ENCODE measurements around the gene MYRFL.

MYRFL gene

DNA sequence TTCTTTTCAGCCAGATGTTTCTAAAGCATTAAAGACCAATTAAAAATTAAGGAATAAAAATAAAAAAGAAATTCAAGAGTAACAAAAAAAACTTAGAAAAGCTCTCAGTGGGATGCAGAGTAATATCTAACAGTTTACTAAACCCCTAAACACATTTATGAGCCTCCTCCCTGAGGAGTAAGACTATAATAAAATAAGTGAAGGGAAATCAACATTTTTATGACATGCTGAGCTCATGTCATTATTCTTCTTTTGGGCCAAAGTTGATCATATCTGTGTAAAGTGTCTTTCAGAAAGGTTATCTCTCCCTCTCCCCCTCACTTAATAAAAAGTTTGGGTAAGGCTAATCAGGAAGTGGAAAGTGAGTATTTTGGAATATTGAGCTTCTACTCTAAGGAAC, 122.1 kb downstream of the MYRFL start:
- no peak for TF ChIP-seq POLR2A (IDR thresholded peaks at IDR 0.05; ENCODE audit: low read depth, low read length)
- no peak for FAIRE-seq
- no peak for DNase-seq (ENCODE audit: insufficient read length, low spot score)

DNA sequence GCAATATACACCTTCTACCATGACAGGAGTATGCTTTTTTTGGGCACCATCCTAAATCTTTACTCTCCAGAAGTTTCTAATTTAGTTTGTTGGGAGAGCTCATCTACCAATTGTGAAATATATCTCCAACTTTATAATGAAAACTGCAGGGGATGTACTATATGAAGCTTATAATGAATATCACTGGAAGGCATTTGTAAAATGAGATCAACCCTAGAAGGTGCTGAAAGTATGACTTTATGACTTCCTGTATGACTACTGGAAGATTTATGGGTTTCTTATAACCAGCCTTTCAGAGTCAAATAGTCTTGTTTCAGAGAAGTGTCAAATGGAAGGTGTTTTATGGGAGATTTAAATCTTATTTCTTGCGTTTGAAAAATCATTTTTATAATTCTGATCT, 122.9 kb downstream of the MYRFL start:
- TF ChIP-seq POLR2A (IDR thresholded peaks at IDR 0.05; ENCODE audit: low read depth, low read length), result no peak
- FAIRE-seq (no peak), DNase-seq (ENCODE audit: insufficient read length, low spot score) (no peak)

DNA sequence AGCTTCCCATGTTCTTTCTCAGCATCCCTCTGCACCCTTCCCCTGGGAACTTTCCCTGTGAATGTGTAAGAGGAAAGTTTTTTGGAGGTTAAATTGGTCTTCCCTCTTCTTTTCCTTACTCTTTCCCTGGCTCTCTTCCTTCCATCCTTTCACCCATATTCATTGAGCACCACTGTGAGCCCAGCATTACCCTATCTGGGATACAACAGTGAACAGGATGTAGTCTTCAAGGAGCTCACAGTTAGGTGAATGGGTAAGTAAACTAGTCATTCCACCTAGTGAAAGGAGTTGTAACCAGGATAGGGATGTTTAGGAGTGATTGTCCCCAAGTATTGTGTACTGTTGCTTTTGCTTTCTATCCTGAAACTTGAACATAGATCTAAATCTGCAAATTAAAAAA, 123.8 kb downstream of the MYRFL start:
- no peak for FAIRE-seq
- no peak for TF ChIP-seq POLR2A (IDR thresholded peaks at IDR 0.05; ENCODE audit: low read depth, low read length)
- no peak for DNase-seq (ENCODE audit: insufficient read length, low spot score)

DNA sequence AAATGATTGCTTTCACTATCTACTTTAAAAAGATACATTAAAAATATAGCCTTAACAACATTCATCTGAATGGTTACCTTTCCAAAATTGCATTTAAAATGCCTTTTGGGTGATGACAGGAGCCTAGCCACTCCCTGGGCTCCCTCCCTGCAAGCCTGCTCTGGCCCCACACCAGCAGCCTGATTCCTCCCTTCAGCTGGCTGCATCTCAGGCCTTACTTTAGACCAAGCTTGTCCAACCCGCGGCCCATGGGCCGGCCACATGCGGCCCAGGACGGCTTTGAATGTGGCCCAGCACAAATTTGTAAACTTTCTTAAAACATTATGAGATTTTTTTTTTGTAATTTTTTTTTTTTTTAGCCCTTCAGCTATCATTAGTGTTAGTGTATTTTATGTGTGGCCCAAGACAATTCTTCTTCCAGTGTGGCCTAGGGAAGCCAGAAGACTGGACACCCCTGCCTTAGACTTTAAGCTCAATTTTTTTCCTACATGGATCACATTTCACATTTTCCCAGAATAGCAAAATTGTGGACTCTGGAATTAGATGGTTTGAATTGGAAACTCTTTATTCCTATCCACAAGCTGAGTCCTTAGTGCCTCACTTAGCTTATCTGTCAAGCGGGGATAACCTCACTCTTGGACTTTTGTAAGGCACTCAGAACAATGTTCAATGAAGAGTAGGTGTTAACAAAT, 124.4 kb downstream of the MYRFL start:
- FAIRE-seq, result no peak
- DNase-seq (ENCODE audit: insufficient read length, low spot score), result no peak
- no peak for TF ChIP-seq POLR2A (IDR thresholded peaks at IDR 0.05; ENCODE audit: low read depth, low read length)

DNA sequence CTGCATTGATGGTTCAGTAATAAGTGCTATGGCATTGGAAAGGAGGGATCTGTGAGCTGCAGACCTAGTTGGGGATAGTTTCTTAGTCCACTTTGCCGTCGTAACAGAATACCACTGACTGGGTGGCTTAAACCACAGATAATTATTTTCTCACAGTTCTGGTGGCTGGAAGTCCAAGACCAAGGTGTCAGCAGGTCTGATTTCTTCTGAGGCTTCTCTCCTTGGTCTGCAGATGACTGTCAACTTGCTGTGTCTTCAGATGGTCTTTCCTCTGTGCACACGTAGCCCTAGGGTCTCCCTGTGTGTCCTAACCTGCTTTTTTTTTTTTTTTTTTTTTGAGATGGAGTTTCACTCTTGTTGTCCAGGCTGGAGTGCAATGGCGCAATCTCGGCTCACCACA, 126.1 kb downstream of the MYRFL start:
- DNase-seq (ENCODE audit: insufficient read length, low spot score) (no peak), FAIRE-seq (no peak)
- TF ChIP-seq POLR2A (IDR thresholded peaks at IDR 0.05; ENCODE audit: low read depth, low read length), result no peak

DNA sequence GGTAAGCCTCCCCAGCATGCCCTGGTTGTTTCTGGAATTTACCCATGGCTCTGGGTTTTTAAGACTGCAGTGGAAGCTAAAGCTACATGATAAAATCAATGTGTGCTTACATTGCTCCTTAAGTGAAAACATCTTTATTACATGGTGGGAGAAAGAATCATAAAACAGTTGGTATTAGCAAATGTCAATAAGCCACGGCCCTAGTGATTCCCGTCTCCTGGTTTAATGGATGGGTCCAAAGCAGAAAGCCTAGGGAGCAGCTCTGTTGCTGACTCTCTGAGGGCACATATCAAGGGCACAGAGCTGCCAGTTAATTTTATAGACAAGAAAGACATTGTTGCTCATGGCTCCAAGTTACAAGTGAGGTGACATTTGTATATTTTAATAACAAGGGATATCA, 127.9 kb downstream of the MYRFL start:
- DNase-seq (ENCODE audit: insufficient read length, low spot score), result no peak
- no peak for FAIRE-seq
- TF ChIP-seq POLR2A (IDR thresholded peaks at IDR 0.05; ENCODE audit: low read depth, low read length), result no peak

DNA sequence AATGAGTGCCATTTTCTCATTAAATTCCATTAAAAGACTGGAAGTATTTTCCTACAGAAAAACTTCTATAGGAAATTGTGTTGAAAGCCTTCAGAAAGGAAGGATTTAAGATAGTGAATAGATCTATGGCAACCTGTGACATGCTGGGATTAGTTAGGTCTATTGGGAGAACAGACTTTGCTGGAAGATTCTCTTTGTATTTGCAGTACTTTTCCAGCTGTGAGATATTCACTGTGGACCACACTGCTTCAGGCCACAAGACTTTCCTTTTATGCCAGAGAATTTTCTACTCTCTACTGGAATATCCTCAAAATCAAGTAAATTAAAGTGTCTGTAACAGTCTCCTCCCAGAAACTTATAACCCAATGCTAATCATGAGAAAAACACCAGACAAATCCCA, 136.2 kb downstream of the MYRFL start:
- no peak for FAIRE-seq
- no peak for DNase-seq (ENCODE audit: insufficient read length, low spot score)
- TF ChIP-seq POLR2A (IDR thresholded peaks at IDR 0.05; ENCODE audit: low read depth, low read length), result no peak

DNA sequence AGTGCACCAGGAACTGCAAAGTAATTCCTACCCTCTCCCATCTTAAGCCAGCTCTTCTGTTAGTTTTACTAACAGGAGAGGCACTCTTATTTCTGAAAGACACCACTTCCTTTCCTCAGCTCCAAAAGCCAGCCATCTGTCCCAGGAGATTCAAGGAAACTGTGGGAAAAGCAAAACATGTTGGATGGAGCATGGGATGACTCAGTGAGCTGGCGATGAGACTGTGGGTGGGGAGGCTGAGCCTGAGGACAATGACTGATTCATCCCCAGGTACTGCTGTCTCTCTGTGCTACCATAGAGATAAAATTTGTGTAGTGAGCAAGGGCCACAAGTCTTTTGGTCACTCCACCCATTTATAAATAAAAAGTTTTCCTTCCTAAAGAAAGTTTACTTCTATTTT, 141.4 kb downstream of the MYRFL start:
- DNase-seq (ENCODE audit: insufficient read length, low spot score) (no peak), FAIRE-seq (peak; percentile 91)
- no peak for TF ChIP-seq POLR2A (IDR thresholded peaks at IDR 0.05; ENCODE audit: low read depth, low read length)

DNA sequence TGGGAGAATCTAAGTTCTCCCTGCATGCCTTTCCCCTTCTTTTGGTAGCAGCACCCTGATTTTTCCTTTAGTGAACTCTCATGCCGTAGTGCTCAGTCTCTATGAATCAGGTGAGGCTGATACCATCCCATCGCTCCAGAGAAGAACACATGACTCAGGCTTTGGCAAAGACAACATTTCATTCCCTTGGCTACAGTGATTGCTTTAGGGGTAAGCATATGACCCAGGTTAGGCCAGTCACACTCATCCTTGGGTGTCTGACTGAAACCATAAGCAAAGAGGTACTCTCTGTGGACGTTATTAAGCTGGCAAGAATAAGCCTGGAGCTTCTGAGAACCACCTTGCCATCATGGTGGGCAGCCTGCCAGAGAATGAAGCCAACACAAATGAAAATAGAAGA, 141.8 kb downstream of the MYRFL start:
- FAIRE-seq (peak; percentile 43), DNase-seq (ENCODE audit: insufficient read length, low spot score) (no peak)
- TF ChIP-seq POLR2A (IDR thresholded peaks at IDR 0.05; ENCODE audit: low read depth, low read length), result no peak

DNA sequence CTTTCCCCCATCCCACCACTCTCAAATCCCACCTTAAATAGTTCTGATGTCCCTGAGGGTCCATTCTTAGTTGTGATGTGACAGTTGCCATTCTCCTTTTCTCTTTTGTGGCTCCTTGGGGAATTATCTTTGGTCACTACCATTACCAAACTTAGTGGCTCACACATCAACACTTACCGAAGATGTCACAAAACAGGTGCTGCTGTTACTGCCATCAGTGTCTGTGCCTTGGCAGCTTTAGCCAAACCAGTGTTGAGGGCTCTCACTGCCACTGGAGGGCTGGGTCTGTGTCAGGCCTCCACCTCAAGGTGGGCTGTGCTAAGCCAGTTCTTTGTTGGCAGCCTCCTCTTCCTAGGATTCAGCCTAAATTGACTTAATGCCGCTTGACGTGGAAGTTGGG, 144.0 kb downstream of the MYRFL start:
- FAIRE-seq, result no peak
- DNase-seq (ENCODE audit: insufficient read length, low spot score), result no peak
- TF ChIP-seq POLR2A (IDR thresholded peaks at IDR 0.05; ENCODE audit: low read depth, low read length), result no peak

DNA sequence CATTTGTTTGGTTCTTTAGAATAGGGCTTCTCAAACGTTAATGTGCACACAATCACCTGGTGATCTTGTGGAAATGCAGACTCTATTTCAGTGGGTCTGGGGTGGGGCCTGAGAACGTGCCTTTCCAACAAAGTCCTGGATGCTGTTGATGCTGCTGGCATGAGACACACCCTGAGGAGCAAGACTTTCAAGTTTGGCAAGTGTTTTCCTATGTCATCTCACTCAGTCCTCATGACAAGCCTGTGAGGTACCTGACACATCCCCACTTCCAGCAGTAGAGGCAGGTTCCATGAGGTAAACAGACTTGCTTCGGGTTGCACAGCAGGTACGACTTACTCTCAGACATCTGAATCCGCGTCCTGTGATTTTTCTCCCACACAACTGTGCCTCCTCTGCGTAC, 147.1 kb downstream of the MYRFL start:
- no peak for DNase-seq (ENCODE audit: insufficient read length, low spot score)
- no peak for FAIRE-seq
- no peak for TF ChIP-seq POLR2A (IDR thresholded peaks at IDR 0.05; ENCODE audit: low read depth, low read length)

DNA sequence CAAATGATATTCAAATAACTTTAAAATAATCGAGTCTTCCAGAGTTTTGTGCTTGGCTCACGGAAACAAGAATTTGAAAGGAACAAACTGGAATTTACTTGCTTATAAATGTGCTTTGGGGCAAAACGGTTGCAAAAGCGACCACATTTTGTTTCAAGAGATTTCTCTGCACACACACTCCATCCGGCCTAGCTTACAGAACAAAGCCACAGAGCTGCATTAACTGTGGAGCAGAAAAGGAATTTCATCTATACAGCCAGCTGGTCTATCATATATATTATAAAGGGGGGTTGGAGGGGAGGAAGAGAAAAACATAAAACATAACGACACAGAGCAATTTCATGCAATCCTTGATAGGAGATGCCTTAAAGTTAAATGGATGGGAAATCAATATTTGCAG, 153.0 kb downstream of the MYRFL start:
- DNase-seq (ENCODE audit: insufficient read length, low spot score) (no peak), FAIRE-seq (no peak)
- no peak for TF ChIP-seq POLR2A (IDR thresholded peaks at IDR 0.05; ENCODE audit: low read depth, low read length)

DNA sequence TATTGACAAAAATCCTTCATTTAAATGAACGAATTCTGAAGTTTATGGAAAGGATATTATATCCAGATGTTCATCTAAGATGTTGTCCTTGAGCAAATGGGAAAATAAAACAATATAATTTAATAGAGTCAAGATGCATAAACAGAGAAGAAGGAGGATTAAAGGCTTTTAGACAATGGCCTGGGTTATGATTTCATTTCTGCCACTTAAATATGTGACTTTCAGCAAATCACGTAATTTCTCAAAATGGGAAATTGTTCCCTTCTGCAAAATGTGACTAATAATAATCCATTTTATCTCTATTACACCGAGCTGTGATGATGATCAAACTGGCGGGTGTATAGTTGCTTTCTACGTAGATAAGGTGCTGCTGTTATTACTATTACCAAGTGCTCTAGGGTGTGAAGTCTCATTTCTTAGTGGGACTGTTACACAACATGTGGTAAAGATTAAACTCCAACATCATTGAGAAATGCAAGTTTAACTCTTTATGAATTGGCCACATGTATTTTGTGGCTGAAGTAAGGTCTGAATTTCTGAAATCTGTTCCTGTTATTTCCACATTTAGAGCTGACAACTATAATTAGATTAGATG, 157.0 kb downstream of the MYRFL start:
- FAIRE-seq (no peak), DNase-seq (ENCODE audit: insufficient read length, low spot score) (no peak)
- TF ChIP-seq POLR2A (IDR thresholded peaks at IDR 0.05; ENCODE audit: low read depth, low read length), result no peak

DNA sequence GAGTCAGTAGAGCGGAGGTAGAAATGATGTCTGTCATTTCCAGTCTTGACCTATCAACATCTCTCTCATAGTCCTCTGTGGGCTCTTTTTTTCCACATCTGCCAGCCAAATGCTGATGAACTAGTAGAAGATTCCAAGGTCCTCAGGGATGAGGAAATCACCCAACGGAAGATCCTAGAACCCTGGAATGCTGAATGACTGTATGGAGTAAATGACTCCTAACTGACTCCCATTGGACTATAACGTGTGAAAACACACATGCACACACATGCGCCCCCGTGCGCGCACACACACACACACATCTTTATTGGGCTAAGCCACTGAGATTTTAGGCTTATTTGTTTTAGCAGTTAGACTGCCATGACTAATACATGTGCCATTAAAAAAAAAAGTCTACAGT, 159.2 kb downstream of the MYRFL start:
- TF ChIP-seq POLR2A (IDR thresholded peaks at IDR 0.05; ENCODE audit: low read depth, low read length), result no peak
- FAIRE-seq, result no peak
- DNase-seq (ENCODE audit: insufficient read length, low spot score), result no peak

DNA sequence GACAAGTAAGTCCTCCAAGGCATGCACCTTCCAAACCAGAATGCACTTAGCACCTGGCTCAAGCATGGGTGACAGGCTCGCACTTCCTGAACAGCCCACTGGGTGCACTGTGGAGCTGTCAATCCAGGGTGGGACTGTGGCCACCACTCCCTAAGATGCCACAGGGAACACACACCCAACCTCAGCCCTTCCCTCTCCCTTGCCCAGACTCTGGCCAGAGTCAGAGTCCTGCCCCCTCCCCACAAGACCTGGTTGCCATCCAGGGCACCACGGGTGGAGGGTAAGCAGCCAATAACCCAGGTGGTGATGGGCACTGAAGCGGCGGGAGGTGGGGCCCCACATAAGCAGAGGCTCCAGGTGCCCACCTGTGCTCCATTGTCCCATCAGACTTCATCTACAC, 160.6 kb downstream of the MYRFL start:
- FAIRE-seq (no peak), DNase-seq (ENCODE audit: insufficient read length, low spot score) (peak; percentile 25)
- no peak for TF ChIP-seq POLR2A (IDR thresholded peaks at IDR 0.05; ENCODE audit: low read depth, low read length)
